WERI-Rb-1 (cell line): ENCODE measurements around the gene CPLX3.

Experiments used
- DNase-seq: peaks from one replicate; pipeline ENCODE4 v3.0.0-alpha.2; 2020
- H3K27ac ChIP-seq: fragments of 250-450 bp; sonication (Bioruptor Pico); 2 replicates; pipeline ENCODE4 v1.5.1; 2020; ENCODE audit warnings: mild to moderate bottlenecking, moderate library complexity
- H3K27me3 ChIP-seq: fragments of 250-450 bp; sonication (Bioruptor Pico); 2 replicates; pipeline ENCODE4 v1.5.1; 2021; ENCODE audit warnings: mild to moderate bottlenecking, low read depth, moderate library complexity; ENCODE audit not compliant: insufficient read depth, severe bottlenecking
- H3K36me3 ChIP-seq: fragments of 250-450 bp; sonication (Bioruptor Pico); 2 replicates; pipeline ENCODE4 v1.5.1; 2020; ENCODE audit warnings: mild to moderate bottlenecking, moderate library complexity
- H3K4me3 ChIP-seq: 2 replicates; pipeline ENCODE4 v1.5.1; 2011; ENCODE audit warnings: low read depth, mild to moderate bottlenecking, control low read depth, low read length
- H3K9me3 ChIP-seq: fragments of 250-450 bp; sonication (Bioruptor Pico); 2 replicates; pipeline ENCODE4 v1.5.1; 2021; ENCODE audit warnings: mild to moderate bottlenecking, moderate library complexity; ENCODE audit not compliant: severe bottlenecking
- TF ChIP-seq, protein P1 (sequence below): IDR thresholded peaks from 2 replicates; pipeline ENCODE4 v1.5.1; 2011; ENCODE audit warnings: low read depth, mild to moderate bottlenecking, control low read depth, inconsistent platforms, low read length

The CPLX3 gene, protein sequence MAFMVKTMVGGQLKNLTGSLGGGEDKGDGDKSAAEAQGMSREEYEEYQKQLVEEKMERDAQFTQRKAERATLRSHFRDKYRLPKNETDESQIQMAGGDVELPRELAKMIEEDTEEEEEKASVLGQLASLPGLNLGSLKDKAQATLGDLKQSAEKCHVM

DNA sequence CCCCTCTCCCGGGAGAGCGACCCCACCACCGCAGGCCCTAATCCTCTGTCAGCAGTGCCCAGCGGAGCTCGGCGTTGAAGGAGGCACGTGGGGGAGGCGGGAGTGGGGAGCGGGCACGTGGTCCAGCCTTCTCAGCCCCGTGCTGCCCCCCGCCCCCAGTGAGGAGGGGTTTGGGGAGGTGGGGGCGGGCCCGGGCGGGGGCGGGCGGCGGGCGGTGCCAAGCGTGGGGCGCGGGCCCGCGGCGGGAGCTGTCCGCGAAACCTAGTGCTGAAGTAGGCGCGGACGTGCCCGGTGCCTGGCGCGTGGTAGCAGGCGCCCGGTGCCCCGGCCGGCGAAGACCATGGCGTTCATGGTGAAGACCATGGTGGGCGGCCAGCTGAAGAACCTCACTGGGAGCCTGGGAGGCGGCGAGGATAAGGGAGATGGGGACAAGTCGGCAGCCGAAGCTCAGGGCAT, at the start of gene CPLX3:
Gene CPLX3, plus strand, starts transcription at position 264 of the 456 bp plus-strand sequence. Its CDS starts 77 bp downstream, at position 341.
- H3K27ac ChIP-seq = peak within 1 kb of the TSS; percentile 79
- H3K36me3 ChIP-seq = no peaks in the 10 kb centered on the region
- peak within 1 kb of the TSS; percentile 30 for H3K4me3 ChIP-seq
- no peaks in the 10 kb centered on the region for H3K9me3 ChIP-seq
- TF ChIP-seq, protein P1, sequence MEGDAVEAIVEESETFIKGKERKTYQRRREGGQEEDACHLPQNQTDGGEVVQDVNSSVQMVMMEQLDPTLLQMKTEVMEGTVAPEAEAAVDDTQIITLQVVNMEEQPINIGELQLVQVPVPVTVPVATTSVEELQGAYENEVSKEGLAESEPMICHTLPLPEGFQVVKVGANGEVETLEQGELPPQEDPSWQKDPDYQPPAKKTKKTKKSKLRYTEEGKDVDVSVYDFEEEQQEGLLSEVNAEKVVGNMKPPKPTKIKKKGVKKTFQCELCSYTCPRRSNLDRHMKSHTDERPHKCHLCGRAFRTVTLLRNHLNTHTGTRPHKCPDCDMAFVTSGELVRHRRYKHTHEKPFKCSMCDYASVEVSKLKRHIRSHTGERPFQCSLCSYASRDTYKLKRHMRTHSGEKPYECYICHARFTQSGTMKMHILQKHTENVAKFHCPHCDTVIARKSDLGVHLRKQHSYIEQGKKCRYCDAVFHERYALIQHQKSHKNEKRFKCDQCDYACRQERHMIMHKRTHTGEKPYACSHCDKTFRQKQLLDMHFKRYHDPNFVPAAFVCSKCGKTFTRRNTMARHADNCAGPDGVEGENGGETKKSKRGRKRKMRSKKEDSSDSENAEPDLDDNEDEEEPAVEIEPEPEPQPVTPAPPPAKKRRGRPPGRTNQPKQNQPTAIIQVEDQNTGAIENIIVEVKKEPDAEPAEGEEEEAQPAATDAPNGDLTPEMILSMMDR = no peak
- no peaks in the 10 kb centered on the region for H3K27me3 ChIP-seq
- no peak for DNase-seq

DNA sequence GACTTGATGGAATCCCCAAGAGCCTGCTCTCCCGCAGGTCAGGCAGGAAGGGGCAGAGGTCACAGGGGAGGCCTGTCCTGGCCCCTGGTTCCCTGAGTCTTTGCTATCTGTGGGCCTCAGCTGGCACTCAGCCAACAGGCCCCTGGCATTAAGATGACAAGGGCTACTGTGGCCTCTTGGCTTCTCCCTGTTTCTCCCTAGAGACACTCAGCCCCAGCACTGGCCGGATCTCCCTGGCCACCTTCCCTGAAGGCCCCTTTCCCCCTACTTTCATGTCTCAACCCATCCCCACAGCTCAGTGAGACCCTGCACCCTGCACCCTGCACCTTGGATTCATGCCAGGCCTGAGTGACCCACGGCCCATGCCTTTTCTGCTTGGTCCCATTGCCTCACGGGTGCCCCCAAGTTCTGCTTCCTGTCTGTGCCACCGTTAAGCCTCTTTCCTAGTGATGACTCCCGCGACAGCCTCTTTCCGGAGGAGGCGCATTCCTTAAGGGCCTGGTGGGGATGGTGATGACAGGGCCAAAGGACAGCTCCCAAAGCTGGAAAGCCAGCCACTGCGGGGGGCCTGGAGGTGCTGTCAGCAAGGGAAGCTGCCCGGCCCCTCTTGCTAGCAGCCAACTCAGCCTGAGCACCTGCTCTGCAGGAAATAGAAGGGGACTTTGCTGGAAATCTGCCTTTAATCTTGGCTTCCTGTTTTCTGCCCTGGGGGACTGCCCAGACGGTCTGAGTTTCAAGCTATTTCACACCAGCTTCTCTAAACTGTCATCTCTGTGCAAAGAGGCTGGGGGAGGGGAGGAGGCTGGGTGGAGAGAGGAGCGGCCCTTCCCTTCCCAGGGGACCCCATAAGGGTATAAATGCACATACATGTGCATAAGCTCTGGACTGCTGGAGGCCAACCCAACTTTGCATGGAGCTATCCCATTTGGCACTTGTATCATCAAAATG, 49.3 kb upstream of the CPLX3 start:
- H3K27me3 ChIP-seq = no peaks in the 10 kb centered on the region
- H3K36me3 ChIP-seq = no peaks in the 10 kb centered on the region
- no peaks in the 10 kb centered on the region for H3K9me3 ChIP-seq
- DNase-seq = no peak
- no peak overlapping the region for H3K4me3 ChIP-seq
- TF ChIP-seq, protein P1 = no peak
- no peak overlapping the region; the same call in 1 of the 2 replicates for H3K27ac ChIP-seq

DNA sequence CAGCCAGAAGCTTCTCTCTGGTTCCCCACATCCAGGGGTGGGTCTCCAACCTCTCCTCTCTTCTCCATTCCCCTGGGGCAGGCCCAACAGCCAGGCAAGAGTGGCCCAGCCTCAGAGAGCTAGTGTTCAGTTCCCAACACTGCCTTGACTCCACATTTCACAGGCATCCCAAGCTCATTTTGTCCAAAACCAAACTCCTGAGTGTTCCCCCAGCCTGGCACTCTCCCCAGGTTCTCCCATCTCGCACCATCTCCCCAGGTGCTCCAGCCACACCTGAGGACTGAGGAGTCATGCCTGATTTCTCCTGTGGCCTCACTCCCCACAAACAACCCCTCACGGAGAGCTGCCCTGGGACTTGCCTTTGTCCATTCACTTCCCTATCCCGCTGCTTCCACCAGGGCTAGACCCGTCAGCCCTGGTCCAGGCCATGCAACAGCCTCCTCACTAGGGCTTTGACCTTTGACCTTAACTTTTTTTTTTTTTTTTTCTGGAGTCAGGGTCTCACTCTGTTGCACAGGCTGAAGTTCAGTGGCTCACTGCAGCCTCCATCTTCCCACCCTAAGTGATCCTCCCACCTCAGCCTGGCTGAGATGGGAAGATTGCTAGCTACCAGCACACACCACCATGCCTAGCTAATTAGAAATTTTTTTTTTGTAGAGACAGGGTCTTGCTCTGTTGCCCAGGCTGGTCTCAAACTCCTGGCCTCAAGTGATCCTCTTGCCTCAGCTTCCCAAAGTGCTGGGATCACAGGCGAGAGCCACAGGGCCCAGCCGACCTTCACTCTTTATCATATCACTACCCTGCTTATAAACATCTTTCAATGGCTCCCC, 48.4 kb upstream of the CPLX3 start:
- TF ChIP-seq, protein P1 = no peak
- no peak for DNase-seq

DNA sequence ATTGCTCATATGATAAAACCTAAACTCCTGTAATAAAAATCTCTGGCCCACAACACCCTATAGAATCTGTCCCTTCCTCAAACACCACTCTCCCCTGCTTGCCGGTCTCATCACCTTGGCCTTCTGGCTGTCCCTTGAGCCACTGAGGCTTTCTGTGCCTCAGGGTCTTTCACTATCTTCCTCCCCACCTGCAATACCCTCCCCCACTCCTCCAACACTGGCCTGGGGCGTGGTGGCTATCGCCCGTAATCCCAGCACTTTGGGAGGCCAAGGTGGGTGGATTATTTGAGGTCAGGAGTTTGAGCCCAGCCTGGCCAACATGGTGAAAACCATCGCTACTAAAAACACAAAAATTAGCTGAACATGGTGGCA, 47.8 kb upstream of the CPLX3 start:
- Histone ChIP-seq H3K4me3 (no peak overlapping the region), H3K27ac (no peak overlapping the region), H3K36me3 (peaks cover under 1% of the 10 kb centered on the region; the same call in 1 of the 2 replicates), H3K9me3 (no peaks in the 10 kb centered on the region), H3K27me3 (no peaks in the 10 kb centered on the region)
- TF ChIP-seq, protein P1 = no peak
- no peak for DNase-seq

More for the DNA sequence above, 48.4 kb upstream of the CPLX3 start:
- H3K4me3 ChIP-seq = no peak overlapping the region
- no peaks in the 10 kb centered on the region for H3K36me3 ChIP-seq
- no peaks in the 10 kb centered on the region for H3K9me3 ChIP-seq
- no peak overlapping the region for H3K27ac ChIP-seq
- H3K27me3 ChIP-seq = no peaks in the 10 kb centered on the region

DNA sequence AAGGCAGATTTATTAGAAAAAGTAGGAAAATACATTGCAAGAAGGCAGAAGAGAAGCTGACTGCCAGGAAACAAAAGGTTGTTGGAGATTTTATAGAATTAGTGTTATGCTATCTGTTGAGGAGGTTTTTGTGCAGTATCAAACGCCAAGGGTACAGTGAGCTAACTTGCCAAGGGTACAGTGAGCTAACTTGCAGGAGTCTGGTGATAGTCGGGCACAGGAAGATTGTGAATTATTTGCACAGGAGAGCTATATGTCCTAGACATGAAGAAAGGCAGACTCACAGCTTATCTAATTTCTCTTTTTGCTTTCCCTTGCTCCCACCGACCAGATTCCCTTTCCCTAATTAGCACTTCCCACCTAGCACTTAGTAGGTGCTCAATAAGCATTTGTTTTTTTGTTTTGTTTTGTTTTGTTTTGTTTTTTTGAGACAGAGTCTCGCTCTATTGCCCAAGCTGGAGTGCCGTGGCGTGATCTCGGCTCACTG, 47.2 kb upstream of the CPLX3 start:
- H3K27me3 ChIP-seq = no peaks in the 10 kb centered on the region
- TF ChIP-seq, protein P1 = no peak
- DNase-seq = no peak
- no peak overlapping the region for H3K27ac ChIP-seq
- H3K36me3 ChIP-seq = peaks cover 7% of the 10 kb centered on the region; the same call in 1 of the 2 replicates
- no peaks in the 10 kb centered on the region for H3K9me3 ChIP-seq
- H3K4me3 ChIP-seq = no peak overlapping the region
